Stimulated activated CD8-positive, alpha-beta memory T cell treated with anti-CD3 and anti-CD28 coated beads, Interleukin-2, amount 100 ng/mL, for 1 hour (primary cell): Measurements from ENCODE around the gene IQCH.
"Not testable (repeated sequence)": the region's sequence is repeated elsewhere in the genome, so short reads cannot be mapped to it uniquely, and the experiment has no call there.

Experiments
- DNase-seq, 2 donors: peaks; one replicate each; pipeline ENCODE4 v3.0.0-alpha.2; 2020; ENCODE audit warnings: low read depth in 2 of 2

Gene IQCH

GRCh38 chr15:67358391-67358790 is 103.8 kb downstream of the IQCH start:
- no peak for DNase-seq

GRCh38 chr15:67358812-67359211 is 104.2 kb downstream of the IQCH start:
- no peak for DNase-seq

- DNase-seq: no peak
These were observed 105.0 kb downstream of the IQCH start for GRCh38 chr15:67359431-67360079.

- no peak for DNase-seq
These were observed 106.5 kb downstream of the IQCH start for GRCh38 chr15:67361100-67361499.

GRCh38 chr15:67363712-67364111 is 109.1 kb downstream of the IQCH start:
- DNase-seq: not testable (repeated sequence)

- no peak for DNase-seq
These were observed 111.4 kb downstream of the IQCH start for GRCh38 chr15:67365994-67366393.

GRCh38 chr15:67366904-67367303 is 112.3 kb downstream of the IQCH start:
- DNase-seq: no peak

- no peak for DNase-seq
These were observed 114.9 kb downstream of the IQCH start for GRCh38 chr15:67369359-67369998.

GRCh38 chr15:67370206-67370954 is 115.8 kb downstream of the IQCH start:
- no peak for DNase-seq

- no peak for DNase-seq
These were observed 118.0 kb downstream of the IQCH start for GRCh38 chr15:67372543-67372942.

- DNase-seq: no peak
These were observed 118.5 kb downstream of the IQCH start for GRCh38 chr15:67372986-67373675.

GRCh38 chr15:67373971-67374370 is 119.4 kb downstream of the IQCH start:
- DNase-seq: no peak

GRCh38 chr15:67379530-67379929 is 124.9 kb downstream of the IQCH start:
- no peak for DNase-seq

- DNase-seq: no peak
These were observed 126.3 kb downstream of the IQCH start for GRCh38 chr15:67380921-67381320.

- DNase-seq: no peak
These were observed 126.9 kb downstream of the IQCH start for GRCh38 chr15:67381416-67382045.

GRCh38 chr15:67382723-67383122 is 128.1 kb downstream of the IQCH start:
- DNase-seq: no peak

- no peak for DNase-seq
These were observed 129.3 kb downstream of the IQCH start for GRCh38 chr15:67383899-67384298.

GRCh38 chr15:67384761-67385160 is 130.2 kb downstream of the IQCH start:
- no peak for DNase-seq

GRCh38 chr15:67385971-67386370 is 131.4 kb downstream of the IQCH start:
- DNase-seq: no peak

GRCh38 chr15:67386947-67387346 is 132.4 kb downstream of the IQCH start:
- no peak for DNase-seq

- DNase-seq: no peak
These were observed 135.4 kb downstream of the IQCH start for GRCh38 chr15:67389975-67390374.
